Sigmoid colon (tissue), 7 donors: Measurements from ENCODE around the gene PLXNA1. TPM values are rescaled to one million over a fixed set of nuclear protein-coding genes. Genes with fewer than 3 reads are reported as not detected.

Source experiments
- DNase-seq: peaks from one replicate; pipeline ENCODE4 v3.0.0-alpha.2; 2019
- H3K27ac ChIP-seq, 4 donors: fragments of 200-600 bp; sonication (generic); one replicate each; pipeline ENCODE4 v1.5.1; 2016 to 2019; ENCODE audit warnings: mild to moderate bottlenecking in 1 of 4
- H3K27me3 ChIP-seq, 3 donors: fragments of 200-600 bp; sonication (generic); one replicate each; pipeline ENCODE4 v1.5.1; 2019; ENCODE audit warnings: mild to moderate bottlenecking in 1 of 3
- H3K36me3 ChIP-seq, 4 donors: fragments of 200-600 bp; sonication (generic); one replicate each; pipeline ENCODE4 v1.5.1; 2016 to 2019
- H3K4me1 ChIP-seq, 4 donors: fragments of 200-600 bp; sonication (generic); one replicate each; pipeline ENCODE4 v1.5.1; 2017 to 2019
- H3K4me3 ChIP-seq, 4 donors: fragments of 200-600 bp; sonication (generic); one replicate each; pipeline ENCODE4 v1.5.1; 2017 to 2019; ENCODE audit warnings: mild to moderate bottlenecking in 2 of 4, moderate library complexity in 1 of 4
- H3K9me3 ChIP-seq, 4 donors: fragments of 200-600 bp in 3 of 4; sonication (generic) in 3 of 4; one replicate each; pipeline versions ENCODE4 v1.5.1 to v1.6.1; 2013 to 2019
- CTCF ChIP-seq, 4 experiments: fragments of 450-650 bp in 3 of 4; fragments of 200-600 bp in 1 of 4; IDR thresholded peaks; one replicate each; pipeline ENCODE4 v1.5.1; 2016 to 2019; ENCODE audit warnings: antibody characterized with exemption in 4 of 4, mild to moderate bottlenecking in 3 of 4, moderate library complexity in 2 of 4
- EP300 ChIP-seq, 4 donors: sonication (generic); formaldehyde crosslinking; IDR thresholded peaks; one replicate each; pipeline ENCODE4 v1.6.1; 2017; ENCODE audit warnings: antibody characterized with exemption in 4 of 4
- POLR2A ChIP-seq, 2 donors: fragments of 450-650 bp; IDR thresholded peaks; one replicate each; pipeline ENCODE4 v1.6.1; 2016; ENCODE audit warnings: antibody characterized with exemption in 2 of 2, mild to moderate bottlenecking in 2 of 2, moderate library complexity in 2 of 2
- POLR2AphosphoS5 ChIP-seq, 4 donors: sonication (generic); formaldehyde crosslinking; IDR thresholded peaks; one replicate each; pipeline ENCODE4 v1.6.1; 2017; ENCODE audit warnings: antibody characterized with exemption in 4 of 4
- WGBS, 2 donors: extraction: QIAGEN DNeasy Blood & Tissue Kit; methylation state at CpG; one replicate each; pipeline ENCODE4 v1.1.7; 2013; 5-methylcytosine and 5-hydroxymethylcytosine counted together
- intact Hi-C: fragments of 100-400 bp; cut with DNase I; formaldehyde crosslinking; loops from one replicate; pipeline ENCODE4 v1.15.1; 2023
- polyA plus RNA-seq, 3 donors: library from polyadenylated mRNA; stranded (reverse); fragments of 200-250 nt; gene quantifications; one replicate each; pipeline ENCODE4 v1.2.3, GENCODE V29; 2013
- total RNA-seq, 4 donors: library from RNA; depleted of rRNA; stranded (reverse); fragments of >200 nt; gene quantifications; one replicate each; pipeline ENCODE4 v1.1.0, GENCODE V29; 2016
- donor health status: healthy with polysubstance abuse.
- donor health status: Bipolar disorder and iron deficiency.
- donor health status: healthy.

Gene PLXNA1
- total and polyA plus RNA-seq, 7 donors = 0.60 to 29.6 (median 8.2) TPM

- WGBS, 2 donors = 91 to 96% methylated on average over 1 of the region's 1 CpG
- Histone ChIP-seq H3K9me3 (peaks cover 0 to 6% (median 2%) of the 10 kb centered on the region in 4 donors), H3K27me3 (peaks cover 0 to 12% (median 0%) of the 10 kb centered on the region in 3 donors), H3K4me1 (peaks cover 0 to 9% (median 0%) of the 10 kb centered on the region in 4 donors), H3K27ac (no peak overlapping the region), H3K4me3 (no peak overlapping the region), H3K36me3 (no peaks in the 10 kb centered on the region)
- intact Hi-C loops = no loop called here
- no peak for TF ChIP-seq POLR2A (IDR thresholded peaks at IDR 0.05)
- TF ChIP-seq CTCF (IDR thresholded peaks at IDR 0.05) = no peak
- TF ChIP-seq POLR2AphosphoS5 (IDR thresholded peaks at IDR 0.05) = no peak
- TF ChIP-seq EP300 (IDR thresholded peaks at IDR 0.05) = no peak
- no peak for DNase-seq
These were observed 9.1 kb upstream of the PLXNA1 start for GRCh38 chr3:126973814-126974213.

GRCh38 chr3:126974756-126975155 lies 8.2 kb upstream of the PLXNA1 start:
- WGBS, 2 donors = 73 to 79% methylated on average over 3 of the region's 3 CpGs
- TF ChIP-seq POLR2A (IDR thresholded peaks at IDR 0.05) (no peak), POLR2AphosphoS5 (IDR thresholded peaks at IDR 0.05) (no peak), CTCF (IDR thresholded peaks at IDR 0.05) (no peak), EP300 (IDR thresholded peaks at IDR 0.05) (no peak)

GRCh38 chr3:126976906-126977305 lies 6.0 kb upstream of the PLXNA1 start:
- H3K4me3 ChIP-seq = no peak overlapping the region
- WGBS, 2 donors = 93% methylated on average over 7 of the region's 7 CpGs

More at GRCh38 chr3:126974756-126975155, 8.2 kb upstream of the PLXNA1 start:
- Histone ChIP-seq H3K36me3 (no peaks in the 10 kb centered on the region), H3K4me3 (no peak overlapping the region), H3K9me3 (peaks cover 0 to 6% (median 2%) of the 10 kb centered on the region in 4 donors), H3K27ac (no peak overlapping the region), H3K27me3 (peaks cover 0 to 12% (median 0%) of the 10 kb centered on the region in 3 donors), H3K4me1 (peaks cover 0 to 9% (median 0%) of the 10 kb centered on the region in 4 donors)
- DNase-seq = no peak
- intact Hi-C loops = no loop called here

GRCh38 chr3:126977821-126978220 lies 5.1 kb upstream of the PLXNA1 start:
- Histone ChIP-seq H3K9me3 (peaks cover 0 to 6% (median 2%) of the 10 kb centered on the region in 4 donors), H3K27me3 (no peaks in the 10 kb centered on the region), H3K4me3 (no peak overlapping the region), H3K27ac (no peak overlapping the region), H3K4me1 (peaks cover 0 to 11% (median 10%) of the 10 kb centered on the region in 4 donors), H3K36me3 (no peaks in the 10 kb centered on the region)
- no peak for DNase-seq
- intact Hi-C loops = no loop called here
- TF ChIP-seq EP300 (IDR thresholded peaks at IDR 0.05) (no peak), POLR2A (IDR thresholded peaks at IDR 0.05) (no peak)
- WGBS, 2 donors = 78 to 90% methylated on average over 6 of the region's 6 CpGs

More at GRCh38 chr3:126976906-126977305, 6.0 kb upstream of the PLXNA1 start:
- Histone ChIP-seq H3K27ac (no peak overlapping the region), H3K36me3 (no peaks in the 10 kb centered on the region), H3K4me1 (peaks cover 0 to 11% (median 3%) of the 10 kb centered on the region in 4 donors), H3K9me3 (peaks cover 0 to 6% (median 2%) of the 10 kb centered on the region in 4 donors), H3K27me3 (peaks cover 0 to 7% (median 0%) of the 10 kb centered on the region in 3 donors)
- TF ChIP-seq POLR2AphosphoS5 (IDR thresholded peaks at IDR 0.05) = no peak
- no peak for TF ChIP-seq EP300 (IDR thresholded peaks at IDR 0.05)
- no peak for TF ChIP-seq POLR2A (IDR thresholded peaks at IDR 0.05)
- no peak for TF ChIP-seq CTCF (IDR thresholded peaks at IDR 0.05)
- no peak for DNase-seq
- intact Hi-C loops = no loop called here

GRCh38 chr3:126978291-126978690 lies 4.6 kb upstream of the PLXNA1 start:
- no peak for DNase-seq
- no peak for TF ChIP-seq CTCF (IDR thresholded peaks at IDR 0.05)
- no peak for TF ChIP-seq POLR2AphosphoS5 (IDR thresholded peaks at IDR 0.05)
- no peak for TF ChIP-seq POLR2A (IDR thresholded peaks at IDR 0.05)
- TF ChIP-seq EP300 (IDR thresholded peaks at IDR 0.05) = no peak
- H3K4me3 ChIP-seq = no peak overlapping the region
- WGBS, 2 donors = 93 to 94% methylated on average over 5 of the region's 5 CpGs
- intact Hi-C loops = no loop called here
- no peak overlapping the region for H3K27ac ChIP-seq
- no peaks in the 10 kb centered on the region for H3K36me3 ChIP-seq
- H3K4me1 ChIP-seq = peaks cover 0 to 11% (median 10%) of the 10 kb centered on the region in 4 donors
- H3K27me3 ChIP-seq = no peaks in the 10 kb centered on the region
- peaks cover 0 to 6% (median 2%) of the 10 kb centered on the region in 4 donors for H3K9me3 ChIP-seq
